Loucy (cell line): Measurements from ENCODE around the gene ARHGEF12.

Experiments
- H2AFZ ChIP-seq: fragments of 200-600 bp; sonication (generic); 2 replicates; pipeline ENCODE4 v1.6.0; 2016; ENCODE audit warnings: antibody characterized with exemption, mild to moderate bottlenecking, low read length, moderate library complexity
- H3F3A ChIP-seq: fragments of 200-600 bp; 2 replicates; pipeline ENCODE4 v1.6.0; 2016; ENCODE audit warnings: antibody characterized with exemption, low read depth, mild to moderate bottlenecking
- H3K27me3 ChIP-seq: fragments of 200-600 bp; sonication (generic); 2 replicates; pipeline ENCODE4 v1.6.1; 2014; ENCODE audit warnings: low read length, mild to moderate bottlenecking; ENCODE audit not compliant: insufficient read depth, poor library complexity, severe bottlenecking
- H3K36me3 ChIP-seq: fragments of 200-600 bp; sonication (generic); 2 replicates; pipeline ENCODE4 v1.6.1; 2016; ENCODE audit warnings: low read length; ENCODE audit not compliant: insufficient read depth
- H3K4me1 ChIP-seq: fragments of 200-600 bp; sonication (generic); 2 replicates; pipeline ENCODE4 v1.5.1; 2014; ENCODE audit warnings: low read length, mild to moderate bottlenecking; ENCODE audit not compliant: insufficient read depth, poor library complexity, severe bottlenecking
- H3K4me2 ChIP-seq: fragments of 200-600 bp; sonication (generic); 2 replicates; pipeline ENCODE4 v1.6.0; 2014; ENCODE audit warnings: antibody characterized with exemption, low read length, low read depth, mild to moderate bottlenecking; ENCODE audit not compliant: poor library complexity, severe bottlenecking
- H3K4me3 ChIP-seq: fragments of 200-600 bp; sonication (generic); 2 replicates; pipeline ENCODE4 v1.5.1; 2014; ENCODE audit warnings: low read length, mild to moderate bottlenecking, mixed read lengths; ENCODE audit not compliant: poor library complexity, severe bottlenecking
- H3K79me2 ChIP-seq: fragments of 200-600 bp; sonication (generic); 2 replicates; pipeline ENCODE4 v1.6.1; 2014; ENCODE audit warnings: low read length; ENCODE audit not compliant: insufficient read depth
- H3K9ac ChIP-seq: fragments of 200-600 bp; sonication (generic); 2 replicates; pipeline ENCODE4 v1.6.0; 2014; ENCODE audit warnings: mild to moderate bottlenecking, low read depth, low read length, moderate library complexity; ENCODE audit not compliant: poor library complexity, severe bottlenecking
- H3K9me2 ChIP-seq: fragments of 200-600 bp; sonication (generic); replicated peaks from 2 replicates; pipeline ENCODE4 v1.6.1; 2016; ENCODE audit warnings: low read depth, low read length, mixed read lengths
- H3K9me3 ChIP-seq: fragments of 200-600 bp; sonication (generic); 2 replicates; pipeline ENCODE4 v1.6.1; 2014; ENCODE audit warnings: mild to moderate bottlenecking, antibody characterized with exemption, low read length, low read depth; ENCODE audit not compliant: insufficient read depth
- H4K20me1 ChIP-seq: fragments of 200-600 bp; sonication (generic); 2 replicates; pipeline ENCODE4 v1.6.0; 2014; ENCODE audit warnings: antibody characterized with exemption, low read length, mild to moderate bottlenecking; ENCODE audit not compliant: insufficient read depth, poor library complexity, severe bottlenecking
- EZH2phosphoT487 ChIP-seq: fragments of 200-600 bp; IDR thresholded peaks from 2 replicates; pipeline ENCODE4 v1.6.1; 2018; ENCODE audit warnings: antibody characterized with exemption, mild to moderate bottlenecking, moderate library complexity, borderline replicate concordance
- TF ChIP-seq, protein P1 (sequence below): fragments of 200-600 bp; sonication (generic); conservative IDR thresholded peaks from 2 replicates; pipeline ENCODE4 v1.5.1; 2014; ENCODE audit warnings: mild to moderate bottlenecking, antibody characterized with exemption, low read length

The ARHGEF12 gene

DNA sequence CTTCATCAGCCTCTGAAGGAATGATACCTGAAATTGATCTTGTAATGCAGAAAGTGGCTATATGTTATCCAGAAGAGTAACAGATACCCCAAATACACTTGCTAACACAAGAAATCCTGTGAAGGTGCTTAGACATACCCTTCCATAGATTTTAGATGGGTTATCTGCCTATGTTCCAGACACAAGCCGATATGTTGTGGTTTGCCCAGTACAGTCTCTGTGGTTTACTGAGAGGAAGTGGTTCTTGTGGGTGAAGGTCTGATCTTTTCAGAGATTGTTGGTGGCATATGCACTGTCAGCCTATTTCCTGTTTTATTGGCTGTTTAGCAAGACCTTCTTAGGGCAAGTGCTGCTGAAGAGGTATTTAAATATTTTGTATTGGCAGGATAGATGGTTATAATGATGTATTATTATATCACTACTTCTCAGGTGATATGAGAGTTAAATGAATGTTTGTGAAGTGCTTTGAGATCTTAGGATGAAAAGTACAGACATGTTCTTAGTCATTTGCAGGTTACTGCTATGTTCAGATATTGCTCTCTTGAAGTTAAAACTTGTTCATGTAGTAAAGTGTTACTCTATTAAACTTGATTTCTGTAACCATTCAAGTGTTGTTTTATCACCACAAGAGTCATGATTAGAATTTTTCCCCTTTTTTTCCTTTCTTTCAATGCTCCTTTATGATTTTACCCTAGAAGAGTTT lies 8.2 kb downstream of the ARHGEF12 start:
- Histone ChIP-seq H3K4me3 (no peak overlapping the region), H3K4me2 (no peak overlapping the region)

GRCh38 chr11:120346233-120346632 lies 10.0 kb downstream of the ARHGEF12 start:
- H3F3A ChIP-seq, result 0 out of 2 replicates have a peak, but pooled peaks cover 2% of the 10 kb centered on the region
- H3K4me2 ChIP-seq, result no peak overlapping the region
- no peak overlapping the region for H3K9ac ChIP-seq
- H3K27me3 ChIP-seq, result peaks cover 89% of the 10 kb centered on the region
- no peaks in the 10 kb centered on the region for H3K36me3 ChIP-seq
- H2AFZ ChIP-seq, result no peak overlapping the region
- H3K4me1 ChIP-seq, result peaks cover 8% of the 10 kb centered on the region
- H3K9me2 ChIP-seq, result no peaks in the 10 kb centered on the region
- no peak for TF ChIP-seq EZH2phosphoT487
- TF ChIP-seq, protein P1, sequence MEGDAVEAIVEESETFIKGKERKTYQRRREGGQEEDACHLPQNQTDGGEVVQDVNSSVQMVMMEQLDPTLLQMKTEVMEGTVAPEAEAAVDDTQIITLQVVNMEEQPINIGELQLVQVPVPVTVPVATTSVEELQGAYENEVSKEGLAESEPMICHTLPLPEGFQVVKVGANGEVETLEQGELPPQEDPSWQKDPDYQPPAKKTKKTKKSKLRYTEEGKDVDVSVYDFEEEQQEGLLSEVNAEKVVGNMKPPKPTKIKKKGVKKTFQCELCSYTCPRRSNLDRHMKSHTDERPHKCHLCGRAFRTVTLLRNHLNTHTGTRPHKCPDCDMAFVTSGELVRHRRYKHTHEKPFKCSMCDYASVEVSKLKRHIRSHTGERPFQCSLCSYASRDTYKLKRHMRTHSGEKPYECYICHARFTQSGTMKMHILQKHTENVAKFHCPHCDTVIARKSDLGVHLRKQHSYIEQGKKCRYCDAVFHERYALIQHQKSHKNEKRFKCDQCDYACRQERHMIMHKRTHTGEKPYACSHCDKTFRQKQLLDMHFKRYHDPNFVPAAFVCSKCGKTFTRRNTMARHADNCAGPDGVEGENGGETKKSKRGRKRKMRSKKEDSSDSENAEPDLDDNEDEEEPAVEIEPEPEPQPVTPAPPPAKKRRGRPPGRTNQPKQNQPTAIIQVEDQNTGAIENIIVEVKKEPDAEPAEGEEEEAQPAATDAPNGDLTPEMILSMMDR, result no peak
- no peaks in the 10 kb centered on the region for H3K9me3 ChIP-seq
- peaks cover 2% of the 10 kb centered on the region for H4K20me1 ChIP-seq
- H3K4me3 ChIP-seq, result no peak overlapping the region
- H3K79me2 ChIP-seq, result no peaks in the 10 kb centered on the region

More for the DNA sequence above, 8.2 kb downstream of the ARHGEF12 start:
- Histone ChIP-seq H3K36me3 (no peaks in the 10 kb centered on the region), H2AFZ (no peak overlapping the region), H3K9me3 (no peaks in the 10 kb centered on the region), H3F3A (0 out of 2 replicates have a peak, but pooled peaks cover 2% of the 10 kb centered on the region), H3K79me2 (no peaks in the 10 kb centered on the region), H3K27me3 (peaks cover 90% of the 10 kb centered on the region), H3K4me1 (peaks cover 8% of the 10 kb centered on the region), H3K9me2 (no peaks in the 10 kb centered on the region), H3K9ac (no peak overlapping the region), H4K20me1 (peaks cover 2% of the 10 kb centered on the region)
- TF ChIP-seq, protein P1, result no peak
- peak; percentile 93 for TF ChIP-seq EZH2phosphoT487

- Histone ChIP-seq H4K20me1 (no peaks in the 10 kb centered on the region), H3K36me3 (no peaks in the 10 kb centered on the region), H3K4me3 (no peak overlapping the region), H3K9me2 (no peaks in the 10 kb centered on the region), H3K9me3 (no peaks in the 10 kb centered on the region), H3K4me1 (no peaks in the 10 kb centered on the region), H3K9ac (no peak overlapping the region), H3K79me2 (no peaks in the 10 kb centered on the region), H3F3A (0 out of 2 replicates have a peak, but pooled peaks cover 2% of the 10 kb centered on the region), H3K27me3 (peaks cover 96% of the 10 kb centered on the region), H2AFZ (no peak overlapping the region), H3K4me2 (no peak overlapping the region)
- no peak for TF ChIP-seq EZH2phosphoT487
- TF ChIP-seq, protein P1, result no peak
Measured at GRCh38 chr11:120350637-120351036, 14.4 kb downstream of the ARHGEF12 start.
